BJ (cell line): Measurements from ENCODE around the gene VRK3. TPM values are rescaled to one million over a fixed set of nuclear protein-coding genes. Genes with fewer than 3 reads are reported as not detected.

ENCODE experiments used
- CTCF ChIA-PET: fragments of 350-600 bp; formaldehyde crosslinking; extraction: SDS; loops from one replicate; lab custom pipeline; 2021; ENCODE audit warnings: antibody characterized with exemption, inconsistent platforms; lab: Yijun Ruan, JAX
- POLR2A ChIA-PET: fragments of 300-600 bp; sonication (Branson Sonifier 250); formaldehyde crosslinking; extraction: SDS; loops from one replicate; lab custom pipeline; 2021; ENCODE audit warnings: antibody characterized with exemption; lab: Charles Lee
- DNase-seq: peaks from one replicate; pipeline ENCODE4 v3.0.0-alpha.2; 2011; ENCODE audit warnings: low read depth
- H3K27me3 ChIP-seq: 2 replicates; pipeline ENCODE4 v1.6.0; 2011; ENCODE audit warnings: low read length; ENCODE audit not compliant: control insufficient read depth, insufficient read depth
- H3K36me3 ChIP-seq: 2 replicates; pipeline ENCODE4 v1.5.1; 2011; ENCODE audit warnings: low read length; ENCODE audit not compliant: control insufficient read depth, insufficient read depth
- H3K4me3 ChIP-seq: 2 replicates; pipeline ENCODE4 v1.5.1; 2011; ENCODE audit warnings: low read depth, mild to moderate bottlenecking, control low read depth, low read length
- CTCF ChIP-seq: IDR thresholded peaks from 2 replicates; pipeline ENCODE4 v1.5.1; 2011; ENCODE audit warnings: low read depth, mild to moderate bottlenecking, control low read depth, inconsistent platforms, low read length, moderate library complexity; ENCODE audit not compliant: insufficient read depth
- polyA plus RNA-seq: library from polyadenylated mRNA; depleted of rRNA; stranded (reverse); fragments of >200 nt; gene quantifications from 2 replicates; pipeline ENCODE4 v1.2.3, GENCODE V29; 2011

VRK3 gene
- polyA plus RNA-seq, 1 experiment, result 34.1 TPM

DNA sequence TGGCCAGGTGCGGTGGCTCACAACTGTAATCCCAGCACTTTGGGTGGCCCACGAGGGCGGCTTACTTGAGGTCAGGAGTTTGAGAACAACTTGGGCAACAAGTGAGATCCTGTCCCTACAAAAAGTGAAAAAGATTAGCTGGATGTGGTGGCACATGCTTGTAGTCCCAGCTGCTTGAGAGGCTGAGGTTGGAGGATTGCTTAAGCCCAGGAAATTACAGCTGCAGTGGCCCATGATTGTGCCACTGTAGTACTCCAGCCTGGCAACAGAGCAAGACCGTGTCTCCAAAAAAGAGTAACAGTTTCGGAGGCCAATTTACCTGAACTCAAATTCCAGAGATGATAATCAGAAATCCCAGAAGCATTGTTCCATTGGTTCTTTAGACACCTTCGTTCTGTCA, 5.1 kb upstream of the VRK3 start:
- CTCF ChIA-PET, result no interaction called here

DNA sequence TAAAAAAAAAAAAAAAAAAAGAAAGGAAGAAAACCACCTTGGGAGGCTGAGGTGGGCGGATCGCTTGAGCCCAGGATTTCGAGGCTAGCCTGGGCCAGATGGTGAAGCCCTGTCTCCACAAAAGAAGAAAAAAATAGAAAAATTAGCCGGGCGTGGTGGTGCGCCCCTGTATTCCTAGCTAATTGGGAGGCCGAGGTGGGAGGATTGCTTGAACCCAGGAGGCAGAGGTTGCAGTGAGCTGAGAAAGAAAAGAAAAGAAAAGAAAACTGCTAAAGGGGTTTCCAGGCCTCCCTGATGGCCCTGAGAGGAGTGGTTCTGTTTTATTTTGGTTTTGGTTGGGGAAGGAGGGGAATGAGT, 1.4 kb upstream of the VRK3 start:
- Histone ChIP-seq H3K4me3 (peak overlapping the region; percentile 93), H3K27me3 (no peaks in the 10 kb centered on the region), H3K36me3 (peaks cover 7% of the 10 kb centered on the region)
- TF ChIP-seq CTCF, result no peak
- CTCF ChIA-PET, result no interaction called here
- DNase-seq, result no peak
- POLR2A ChIA-PET, result no interaction called here

More for the DNA sequence above, 5.1 kb upstream of the VRK3 start:
- Histone ChIP-seq H3K27me3 (no peaks in the 10 kb centered on the region), H3K36me3 (peaks cover 11% of the 10 kb centered on the region), H3K4me3 (no peak overlapping the region)
- no peak for TF ChIP-seq CTCF
- no peak for DNase-seq
- POLR2A ChIA-PET, result no interaction called here

GRCh38 chr19:50025794-50026549, 800 bp upstream of the VRK3 start, which contains the start of gene ZNF473:
Gene ZNF473, plus strand, starts transcription at chr19:50026005. Its CDS starts 5,078 bp downstream, at chr19:50031083.
- H3K27me3 ChIP-seq, result no peaks in the 10 kb centered on the region
- no peak for TF ChIP-seq CTCF
- CTCF ChIA-PET, result no interaction called here
- peaks cover 6% of the 10 kb centered on the region for H3K36me3 ChIP-seq
- H3K4me3 ChIP-seq, result peak within 1 kb of the TSS; percentile 93
- no peak for DNase-seq
- POLR2A ChIA-PET, result no interaction called here

DNA sequence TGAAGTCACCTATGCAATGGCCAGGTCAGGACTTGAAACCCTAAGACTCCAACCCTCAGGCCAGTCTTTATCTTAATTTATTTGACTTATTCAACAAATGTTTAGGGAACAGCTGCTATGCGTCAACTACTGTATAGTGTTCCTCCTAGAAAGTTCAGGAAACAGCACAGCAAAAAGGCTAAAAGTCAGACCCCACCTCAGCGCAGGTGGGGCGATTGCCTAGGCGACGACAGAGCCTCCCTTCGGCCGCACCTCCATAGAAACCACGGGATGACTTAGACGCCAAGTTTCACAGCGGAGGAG, 502 bp downstream of the VRK3 start:
- peaks cover 2% of the 10 kb centered on the region; the same call in 1 of the 2 replicates for H3K36me3 ChIP-seq
- CTCF ChIA-PET, result no interaction called here
- H3K27me3 ChIP-seq, result no peaks in the 10 kb centered on the region
- no peak for DNase-seq
- POLR2A ChIA-PET, result no interaction called here
- H3K4me3 ChIP-seq, result peak overlapping the region; percentile 91
- no peak for TF ChIP-seq CTCF

DNA sequence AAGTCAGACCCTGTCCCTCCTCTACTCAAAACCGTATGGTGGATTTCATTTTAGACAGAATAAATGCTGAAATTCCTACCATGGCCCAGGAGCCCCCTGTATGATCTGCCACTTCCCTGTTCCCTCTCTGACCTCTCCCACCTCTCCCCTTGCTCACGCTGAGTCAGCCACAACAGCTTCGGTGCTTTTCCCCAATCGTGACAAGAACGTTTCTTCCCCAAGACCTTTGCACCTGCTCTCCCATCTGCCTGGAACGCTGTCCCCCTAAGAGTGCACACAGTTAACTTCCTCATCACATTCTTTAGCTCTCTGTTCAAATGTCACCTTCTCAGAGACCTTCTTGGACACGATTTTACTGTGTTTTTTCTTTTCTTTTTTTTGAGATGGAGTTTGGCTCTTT, 2.3 kb downstream of the VRK3 start:
- TF ChIP-seq CTCF, result no peak
- peaks cover 9% of the 10 kb centered on the region for H3K36me3 ChIP-seq
- H3K4me3 ChIP-seq, result no peak overlapping the region
- no peak for DNase-seq
- ChIA-PET POLR2A (no interaction called here), CTCF (interaction anchor here (0.6 to 0.8 kb wide), 3 partner anchors 9 to 39 kb away, joined by 3 to 4 read pairs (median 4); no protein-coding TSS in a partner anchor)
- H3K27me3 ChIP-seq, result no peaks in the 10 kb centered on the region
